DMS153 treated with DMSO at 0.1 percent for 48 hours (cell line): Measurements from ENCODE around the gene ALDH3A2.

Source experiments
- DNase-seq: peaks from one replicate; lab custom pipeline; 2025; ENCODE audit not compliant: unreplicated experiment; lab: John Stamatoyannopoulos, UW

ALDH3A2 gene

DNA sequence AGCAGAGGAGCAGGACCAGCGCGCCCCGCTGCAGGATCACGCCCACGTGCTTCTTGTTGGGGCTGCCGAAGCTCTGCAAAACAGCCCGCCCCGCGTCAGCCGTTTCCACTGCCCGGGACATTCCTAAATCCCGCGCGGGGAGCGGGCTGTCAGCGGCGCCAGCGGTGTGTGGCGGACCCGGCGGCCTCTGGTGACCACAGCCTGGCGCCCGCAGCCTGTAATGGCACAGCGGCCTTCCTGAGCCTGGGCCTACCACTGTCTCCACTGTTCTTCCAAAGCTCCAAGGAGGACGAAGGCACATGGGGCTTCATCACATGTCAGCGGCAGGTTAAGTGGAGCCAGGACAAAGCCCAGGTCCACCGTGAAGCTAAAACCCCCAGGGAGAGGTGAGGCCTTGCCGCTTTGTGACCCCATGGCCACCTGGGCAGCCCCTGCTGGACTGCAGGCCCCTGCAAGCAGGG is 65.4 kb downstream of the ALDH3A2 start:
- DNase-seq: no peak

DNA sequence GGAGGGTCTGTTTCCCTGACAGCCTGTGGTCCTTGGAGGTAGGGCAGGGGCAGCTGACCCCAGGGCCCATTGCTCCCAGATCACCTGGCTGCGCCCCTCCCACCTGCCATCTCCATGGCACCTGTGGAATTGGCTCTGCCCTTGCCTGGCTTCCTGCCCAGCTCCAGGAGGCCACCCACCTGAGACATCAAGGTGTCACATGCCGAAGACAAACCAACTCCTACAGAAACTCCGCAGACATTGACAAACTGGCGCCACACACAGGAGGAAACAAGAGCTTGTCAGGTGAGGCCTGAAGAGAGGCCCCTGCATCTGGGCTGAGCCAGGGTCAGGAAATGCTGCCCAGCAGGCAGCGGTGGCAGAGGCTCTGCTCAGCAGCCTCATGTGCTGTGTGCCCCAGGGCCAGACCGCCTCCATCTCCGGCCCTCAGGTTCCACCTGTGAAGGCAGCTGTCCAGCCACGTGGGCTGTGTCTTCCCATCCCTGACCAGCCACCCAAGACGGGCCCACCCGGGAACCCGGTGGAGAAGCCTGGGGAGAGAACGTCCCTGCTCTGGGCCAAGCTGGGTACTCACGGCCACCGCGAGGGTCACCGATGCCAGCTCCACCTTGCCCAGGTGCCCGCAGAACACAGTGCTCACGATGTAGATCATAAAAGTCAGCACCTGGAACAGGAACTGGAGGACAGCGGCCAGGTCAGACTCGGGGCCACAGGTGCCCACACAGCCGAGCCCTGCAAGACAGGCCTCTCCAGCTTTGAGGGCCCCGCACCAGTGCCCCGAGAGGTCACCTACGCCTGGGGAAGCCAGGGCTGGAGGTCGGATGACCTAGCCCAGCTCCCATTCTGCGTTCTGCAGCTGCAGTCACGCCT is 66.2 kb downstream of the ALDH3A2 start:
- no peak for DNase-seq

DNA sequence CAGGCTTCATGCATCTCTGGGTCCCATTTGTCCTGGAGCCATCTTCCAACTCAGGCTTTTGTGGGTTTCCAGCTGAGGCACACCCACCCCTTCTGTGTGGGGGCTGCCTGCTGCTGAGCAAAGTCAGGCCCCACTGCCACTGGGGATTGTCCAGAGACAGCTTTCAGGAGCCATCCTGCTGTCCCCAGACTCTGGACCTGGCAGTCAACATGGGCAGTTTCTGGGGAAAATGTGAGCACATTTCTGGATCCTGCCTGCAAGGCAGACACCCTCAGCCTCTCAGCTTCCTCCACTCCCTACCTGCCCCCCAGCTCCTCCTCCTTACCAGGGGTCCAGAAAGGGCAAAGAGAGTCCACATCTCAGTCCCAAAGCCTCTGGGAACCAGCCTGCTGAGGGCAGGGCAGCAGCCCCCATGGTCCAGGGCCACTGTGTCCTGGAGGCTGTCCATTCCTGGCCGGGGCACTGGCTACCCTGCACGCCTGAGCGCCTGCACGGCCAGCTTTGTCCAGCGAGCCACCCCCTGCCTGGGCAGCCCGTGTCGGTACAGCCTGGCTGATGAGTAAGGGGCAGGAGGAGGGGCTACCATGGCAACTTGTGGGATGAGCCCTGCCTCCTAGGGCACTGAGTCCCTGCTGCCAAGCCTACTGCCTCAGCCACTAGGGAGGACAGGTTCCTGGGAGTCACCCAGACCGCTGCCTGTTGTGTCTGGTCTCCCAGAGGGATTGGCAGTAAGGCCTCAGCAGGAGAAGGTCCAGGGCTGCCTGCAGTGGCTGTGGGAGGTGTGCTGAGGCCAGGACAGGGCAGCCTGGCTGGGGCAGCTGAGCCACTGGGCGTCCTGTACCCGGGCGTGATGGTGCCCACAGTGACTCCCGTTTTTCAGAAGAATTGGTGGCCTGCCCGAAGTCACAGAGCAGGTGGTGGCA is 67.8 kb downstream of the ALDH3A2 start, which contains the start of gene SLC47A2:
TSS of gene SLC47A2 (minus strand) at position 477 of the 923 bp plus-strand sequence. CDS start at position 448, 29 bp downstream.
- DNase-seq: no peak

GRCh38 chr17:19717031-19717360 is 68.4 kb downstream of the ALDH3A2 start:
- no peak for DNase-seq

GRCh38 chr17:19717411-19717908 is 68.9 kb downstream of the ALDH3A2 start:
- DNase-seq: no peak

- no peak for DNase-seq
These were observed 69.6 kb downstream of the ALDH3A2 start for GRCh38 chr17:19718041-19718612.

GRCh38 chr17:19718613-19719354 is 70.2 kb downstream of the ALDH3A2 start:
- DNase-seq: no peak

- DNase-seq: no peak
These were observed 71.0 kb downstream of the ALDH3A2 start for GRCh38 chr17:19719355-19720209.

DNA sequence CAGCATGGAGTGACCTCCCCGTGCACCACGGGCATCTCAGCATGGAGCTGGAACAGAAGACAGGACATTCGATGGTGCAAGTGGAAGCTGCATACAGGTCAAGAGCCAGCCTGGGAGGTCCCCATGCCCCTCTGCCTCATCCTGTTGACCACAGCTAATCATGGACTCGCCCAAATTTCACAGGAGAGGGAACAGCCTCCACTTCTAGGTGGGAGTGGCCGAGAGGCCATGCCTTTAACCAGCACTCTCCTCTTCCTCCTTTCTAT is 71.6 kb downstream of the ALDH3A2 start:
- no peak for DNase-seq

DNA sequence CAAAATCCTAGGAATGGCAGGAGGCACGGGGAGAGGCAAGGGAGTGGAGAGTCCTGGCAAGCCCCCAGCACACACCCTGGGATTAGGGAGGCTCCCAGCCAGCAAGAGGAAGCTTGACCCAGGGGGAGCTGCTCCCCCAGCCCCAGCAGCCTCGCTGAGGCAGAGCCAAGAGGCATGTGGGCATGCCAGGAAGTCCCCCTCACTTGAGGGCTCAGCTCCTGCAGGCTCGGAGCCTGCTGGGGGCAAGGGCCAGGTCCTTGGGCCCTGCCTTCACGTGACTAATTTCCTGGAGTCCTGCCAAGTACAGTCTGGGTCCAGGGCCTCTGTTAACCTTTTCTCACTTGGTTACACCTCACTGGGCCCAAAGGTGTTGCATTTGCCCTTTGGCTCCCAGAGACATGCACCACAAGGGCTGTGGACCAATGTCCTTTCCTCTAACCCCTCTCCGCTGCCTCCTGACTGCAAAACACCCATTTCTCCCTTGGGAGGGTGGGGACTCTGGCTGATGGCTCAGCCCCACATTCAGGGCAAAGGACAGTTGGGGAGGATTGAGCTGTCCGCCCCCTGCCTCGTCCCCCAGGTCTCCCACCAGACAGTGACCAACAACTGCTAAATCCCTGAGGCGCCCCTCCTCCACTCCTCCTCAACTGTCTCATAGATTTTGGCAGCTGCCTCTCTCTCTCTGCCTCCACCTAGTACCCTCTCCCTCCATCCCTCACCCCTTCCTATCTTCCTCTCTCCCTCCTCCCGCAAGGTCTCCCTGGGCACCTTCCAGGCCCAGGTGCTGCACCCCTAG is 72.3 kb downstream of the ALDH3A2 start:
- DNase-seq: no peak

- no peak for DNase-seq
These were observed 75.4 kb downstream of the ALDH3A2 start for GRCh38 chr17:19723964-19724363.

GRCh38 chr17:19724501-19725420 is 76.2 kb downstream of the ALDH3A2 start:
- no peak for DNase-seq

- no peak for DNase-seq
These were observed 76.9 kb downstream of the ALDH3A2 start for GRCh38 chr17:19725486-19725885.

DNA sequence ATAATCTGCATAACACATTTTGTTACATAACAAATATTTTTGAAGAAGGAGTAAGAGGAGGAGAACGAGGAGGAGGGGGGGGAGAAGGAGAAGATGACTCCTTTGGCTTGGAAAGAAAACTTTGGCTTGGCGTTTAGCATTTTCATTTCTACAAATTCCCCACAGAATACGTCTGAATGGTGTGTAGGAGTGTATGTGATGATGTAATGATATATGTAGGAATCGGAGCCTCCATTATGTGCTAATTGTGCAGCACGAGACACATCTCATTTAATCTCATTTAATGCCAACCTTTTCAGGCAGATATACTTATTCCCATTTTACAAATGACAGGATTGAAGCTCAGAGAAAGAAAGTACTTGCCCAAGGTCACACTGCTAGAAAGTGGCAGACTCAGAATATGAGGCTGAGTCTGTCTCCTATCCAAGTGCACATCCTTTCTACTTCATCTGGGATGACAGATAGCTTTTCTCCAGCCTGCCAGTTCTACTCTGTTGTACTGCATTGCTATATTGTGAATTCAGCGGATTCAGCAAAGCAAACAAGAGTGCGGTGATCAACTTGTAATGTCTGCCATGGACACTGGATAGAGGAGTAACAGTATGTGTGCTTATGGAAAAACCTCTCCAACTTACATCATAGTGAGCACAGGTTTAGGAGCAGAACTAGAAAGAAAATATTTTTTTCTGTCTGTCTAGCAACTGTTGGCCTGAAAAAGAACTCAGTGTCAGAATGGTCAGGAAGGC is 78.3 kb downstream of the ALDH3A2 start:
- DNase-seq: no peak
